DND-41 (cell line): ENCODE measurements around the gene DNAH1.

ENCODE experiments used
- CTCF ChIP-seq: IDR thresholded peaks from 2 replicates; pipeline ENCODE4 v1.5.1; 2012; ENCODE audit warnings: borderline replicate concordance, low read length, moderate library complexity, mild to moderate bottlenecking; ENCODE audit not compliant: poor library complexity, severe bottlenecking; ENCODE audit errors: extremely low read depth
- EZH2 ChIP-seq: IDR thresholded peaks from 3 replicates; pipeline ENCODE4 v1.6.1; 2012; ENCODE audit warnings: borderline replicate concordance, low read depth, mild to moderate bottlenecking, moderate library complexity, low read length, inconsistent platforms; ENCODE audit not compliant: severe bottlenecking

- TF ChIP-seq CTCF (no peak), EZH2 (no peak)
Observed at GRCh38 chr3:52354676-52355075, 38.6 kb downstream of the DNAH1 start.
